Loucy (cell line): Measurements from ENCODE around the gene DPH6.

ENCODE experiments used
- H2AFZ ChIP-seq: fragments of 200-600 bp; sonication (generic); 2 replicates; pipeline ENCODE4 v1.6.0; 2016; ENCODE audit warnings: antibody characterized with exemption, mild to moderate bottlenecking, low read length, moderate library complexity
- H3F3A ChIP-seq: fragments of 200-600 bp; 2 replicates; pipeline ENCODE4 v1.6.0; 2016; ENCODE audit warnings: antibody characterized with exemption, low read depth, mild to moderate bottlenecking
- H3K27me3 ChIP-seq: fragments of 200-600 bp; sonication (generic); 2 replicates; pipeline ENCODE4 v1.6.1; 2014; ENCODE audit warnings: low read length, mild to moderate bottlenecking; ENCODE audit not compliant: insufficient read depth, poor library complexity, severe bottlenecking
- H3K36me3 ChIP-seq: fragments of 200-600 bp; sonication (generic); 2 replicates; pipeline ENCODE4 v1.6.1; 2016; ENCODE audit warnings: low read length; ENCODE audit not compliant: insufficient read depth
- H3K4me1 ChIP-seq: fragments of 200-600 bp; sonication (generic); 2 replicates; pipeline ENCODE4 v1.5.1; 2014; ENCODE audit warnings: low read length, mild to moderate bottlenecking; ENCODE audit not compliant: insufficient read depth, poor library complexity, severe bottlenecking
- H3K4me2 ChIP-seq: fragments of 200-600 bp; sonication (generic); 2 replicates; pipeline ENCODE4 v1.6.0; 2014; ENCODE audit warnings: antibody characterized with exemption, low read length, low read depth, mild to moderate bottlenecking; ENCODE audit not compliant: poor library complexity, severe bottlenecking
- H3K4me3 ChIP-seq: fragments of 200-600 bp; sonication (generic); 2 replicates; pipeline ENCODE4 v1.5.1; 2014; ENCODE audit warnings: low read length, mild to moderate bottlenecking, mixed read lengths; ENCODE audit not compliant: poor library complexity, severe bottlenecking
- H3K79me2 ChIP-seq: fragments of 200-600 bp; sonication (generic); 2 replicates; pipeline ENCODE4 v1.6.1; 2014; ENCODE audit warnings: low read length; ENCODE audit not compliant: insufficient read depth
- H3K9ac ChIP-seq: fragments of 200-600 bp; sonication (generic); 2 replicates; pipeline ENCODE4 v1.6.0; 2014; ENCODE audit warnings: mild to moderate bottlenecking, low read depth, low read length, moderate library complexity; ENCODE audit not compliant: poor library complexity, severe bottlenecking
- H3K9me2 ChIP-seq: fragments of 200-600 bp; sonication (generic); replicated peaks from 2 replicates; pipeline ENCODE4 v1.6.1; 2016; ENCODE audit warnings: low read depth, low read length, mixed read lengths
- H3K9me3 ChIP-seq: fragments of 200-600 bp; sonication (generic); 2 replicates; pipeline ENCODE4 v1.6.1; 2014; ENCODE audit warnings: mild to moderate bottlenecking, antibody characterized with exemption, low read length, low read depth; ENCODE audit not compliant: insufficient read depth
- H4K20me1 ChIP-seq: fragments of 200-600 bp; sonication (generic); 2 replicates; pipeline ENCODE4 v1.6.0; 2014; ENCODE audit warnings: antibody characterized with exemption, low read length, mild to moderate bottlenecking; ENCODE audit not compliant: insufficient read depth, poor library complexity, severe bottlenecking
- CTCF ChIP-seq: fragments of 200-600 bp; sonication (generic); conservative IDR thresholded peaks from 2 replicates; pipeline ENCODE4 v1.5.1; 2014; ENCODE audit warnings: mild to moderate bottlenecking, antibody characterized with exemption, low read length
- EZH2phosphoT487 ChIP-seq: fragments of 200-600 bp; IDR thresholded peaks from 2 replicates; pipeline ENCODE4 v1.6.1; 2018; ENCODE audit warnings: antibody characterized with exemption, mild to moderate bottlenecking, moderate library complexity, borderline replicate concordance

Gene DPH6

GRCh38 chr15:35514759-35515158 is 31.2 kb downstream of the DPH6 start:
- Histone ChIP-seq H3K4me2 (no peak overlapping the region), H3K9me3 (no peaks in the 10 kb centered on the region), H2AFZ (no peak overlapping the region), H3K79me2 (no peaks in the 10 kb centered on the region), H3F3A (no peaks in the 10 kb centered on the region), H4K20me1 (no peaks in the 10 kb centered on the region), H3K9me2 (no peaks in the 10 kb centered on the region), H3K9ac (no peak overlapping the region), H3K4me1 (no peaks in the 10 kb centered on the region), H3K27me3 (no peaks in the 10 kb centered on the region), H3K36me3 (no peaks in the 10 kb centered on the region), H3K4me3 (no peak overlapping the region)
- TF ChIP-seq CTCF (no peak), EZH2phosphoT487 (no peak)

DNA sequence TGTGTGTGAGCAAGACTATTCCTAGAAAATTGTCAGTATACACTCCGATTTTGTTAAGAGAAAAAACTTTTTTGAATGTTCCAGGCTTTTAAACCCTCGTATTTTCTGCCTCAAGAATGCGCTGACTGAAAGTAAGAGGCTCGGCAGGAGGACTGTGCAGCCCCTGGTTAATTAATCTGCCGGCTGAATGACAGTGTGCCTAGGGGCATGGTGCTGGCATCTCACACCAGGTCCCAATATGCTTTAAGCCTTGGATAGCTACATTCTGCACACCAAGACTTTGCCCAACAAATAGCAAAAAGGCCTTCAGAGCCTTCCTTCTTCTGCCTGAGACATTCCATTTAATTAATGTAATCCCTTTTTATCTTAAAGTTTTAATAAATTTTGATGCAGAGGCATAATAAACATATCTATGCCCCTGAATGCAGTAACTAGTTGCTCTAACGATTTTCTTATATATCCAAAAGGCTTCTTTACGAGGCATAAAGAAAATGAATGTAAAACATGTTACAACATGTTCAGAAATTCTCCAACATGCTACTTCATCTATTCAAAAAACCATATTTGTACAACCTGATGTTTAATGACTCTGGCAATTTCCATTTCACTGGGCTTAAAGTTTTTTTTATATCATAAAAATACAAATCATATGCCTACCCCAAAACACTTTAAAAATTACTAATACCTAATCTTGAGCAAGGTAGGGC is 37.9 kb downstream of the DPH6 start:
- H4K20me1 ChIP-seq: no peaks in the 10 kb centered on the region
- H3K4me2 ChIP-seq: no peak overlapping the region
- TF ChIP-seq CTCF: no peak
- no peak for TF ChIP-seq EZH2phosphoT487
- no peak overlapping the region for H3K9ac ChIP-seq
- H3K4me1 ChIP-seq: peaks cover 13% of the 10 kb centered on the region
- no peak overlapping the region for H3K4me3 ChIP-seq
- H3K79me2 ChIP-seq: no peaks in the 10 kb centered on the region
- no peaks in the 10 kb centered on the region for H3F3A ChIP-seq
- no peaks in the 10 kb centered on the region for H3K9me2 ChIP-seq
- no peaks in the 10 kb centered on the region for H3K27me3 ChIP-seq
- H3K9me3 ChIP-seq: no peaks in the 10 kb centered on the region
- H2AFZ ChIP-seq: no peak overlapping the region
- H3K36me3 ChIP-seq: no peaks in the 10 kb centered on the region

GRCh38 chr15:35506272-35506870 is 39.6 kb downstream of the DPH6 start:
- no peaks in the 10 kb centered on the region for H3K36me3 ChIP-seq
- no peak overlapping the region for H3K4me2 ChIP-seq
- no peak for TF ChIP-seq EZH2phosphoT487
- no peak for TF ChIP-seq CTCF
- no peaks in the 10 kb centered on the region for H3K9me2 ChIP-seq
- H3K4me3 ChIP-seq: no peak overlapping the region
- H3K27me3 ChIP-seq: no peaks in the 10 kb centered on the region
- no peaks in the 10 kb centered on the region for H3F3A ChIP-seq
- no peaks in the 10 kb centered on the region for H3K79me2 ChIP-seq
- H2AFZ ChIP-seq: no peak overlapping the region
- no peaks in the 10 kb centered on the region for H3K9me3 ChIP-seq
- peaks cover 13% of the 10 kb centered on the region for H3K4me1 ChIP-seq
- H3K9ac ChIP-seq: no peak overlapping the region
- no peaks in the 10 kb centered on the region for H4K20me1 ChIP-seq
